ENCODE data around the gene ZMIZ2. TPM values are rescaled to one million over a fixed set of nuclear protein-coding genes. Genes with fewer than 3 reads are reported as not detected.

The ZMIZ2 gene
- total and polyA plus RNA-seq, 2 donors (not counting 1 experiment from before 2014, with no cell fraction given), result 3.9 to 9.1 TPM

DNA sequence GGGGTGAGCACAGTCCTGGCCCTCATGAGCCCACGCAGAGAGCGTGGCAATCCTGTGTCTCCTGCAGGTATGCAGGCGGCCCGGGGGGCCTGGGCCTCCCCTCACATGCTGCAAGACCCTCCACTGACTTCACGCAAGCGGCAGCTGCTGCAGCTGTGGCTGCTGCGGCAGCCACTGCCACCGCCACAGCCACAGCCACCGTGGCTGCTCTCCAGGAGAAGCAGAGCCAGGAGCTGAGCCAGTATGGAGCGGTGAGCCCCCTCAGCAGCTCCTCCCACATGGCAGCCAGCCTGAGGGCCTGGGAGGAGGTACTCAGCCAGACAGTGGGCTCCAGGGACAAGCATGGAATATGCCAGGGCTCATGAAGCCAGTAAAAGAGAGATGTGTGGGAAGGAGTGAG is 8.7 kb downstream of the ZMIZ2 start:
- no peaks in the 10 kb centered on the region for H3K27me3 ChIP-seq (ENCODE audit: control insufficient read depth, insufficient read depth, low read length)
- peak in 1 of 2 donors; percentile 33 for DNase-seq (ENCODE audit: low read depth in 2 of 2)
- H3K27ac ChIP-seq (ENCODE audit: insufficient read depth, low read length), result no peak overlapping the region
- no peak overlapping the region for H3K4me3 ChIP-seq (replicated peaks in 1 of 4; ENCODE audit: control extremely low read depth in 1 of 4, insufficient read depth in 1 of 4, low read depth in 3 of 4, low read length in 4 of 4)
- H3K36me3 ChIP-seq (ENCODE audit: control insufficient read depth, insufficient read depth, low read length), result peaks cover 23% of the 10 kb centered on the region
- no peak overlapping the region for H2AFZ ChIP-seq (ENCODE audit: low read length)
- H3K4me1 ChIP-seq (ENCODE audit: control insufficient read depth, extremely low read depth, insufficient read depth, low read length), result peaks cover 2% of the 10 kb centered on the region
- H3K9ac ChIP-seq (ENCODE audit: insufficient read depth, low read length), result no peak overlapping the region
- H3K4me2 ChIP-seq (ENCODE audit: extremely low read depth, insufficient read depth, low read length), result no peak overlapping the region
- no peaks in the 10 kb centered on the region for H3K9me3 ChIP-seq (ENCODE audit: control insufficient read depth, insufficient read depth, low read depth, low read length)
- peaks cover 21% of the 10 kb centered on the region for H3K79me2 ChIP-seq (ENCODE audit: control insufficient read depth, insufficient read depth, low read length)
- H4K20me1 ChIP-seq (ENCODE audit: control insufficient read depth, extremely low read depth, insufficient read depth, low read length), result no peaks in the 10 kb centered on the region
- no peak for TF ChIP-seq EZH2 (IDR thresholded peaks at IDR 0.05; ENCODE audit: low read length, missing control alignments)
- TF ChIP-seq, protein P1, sequence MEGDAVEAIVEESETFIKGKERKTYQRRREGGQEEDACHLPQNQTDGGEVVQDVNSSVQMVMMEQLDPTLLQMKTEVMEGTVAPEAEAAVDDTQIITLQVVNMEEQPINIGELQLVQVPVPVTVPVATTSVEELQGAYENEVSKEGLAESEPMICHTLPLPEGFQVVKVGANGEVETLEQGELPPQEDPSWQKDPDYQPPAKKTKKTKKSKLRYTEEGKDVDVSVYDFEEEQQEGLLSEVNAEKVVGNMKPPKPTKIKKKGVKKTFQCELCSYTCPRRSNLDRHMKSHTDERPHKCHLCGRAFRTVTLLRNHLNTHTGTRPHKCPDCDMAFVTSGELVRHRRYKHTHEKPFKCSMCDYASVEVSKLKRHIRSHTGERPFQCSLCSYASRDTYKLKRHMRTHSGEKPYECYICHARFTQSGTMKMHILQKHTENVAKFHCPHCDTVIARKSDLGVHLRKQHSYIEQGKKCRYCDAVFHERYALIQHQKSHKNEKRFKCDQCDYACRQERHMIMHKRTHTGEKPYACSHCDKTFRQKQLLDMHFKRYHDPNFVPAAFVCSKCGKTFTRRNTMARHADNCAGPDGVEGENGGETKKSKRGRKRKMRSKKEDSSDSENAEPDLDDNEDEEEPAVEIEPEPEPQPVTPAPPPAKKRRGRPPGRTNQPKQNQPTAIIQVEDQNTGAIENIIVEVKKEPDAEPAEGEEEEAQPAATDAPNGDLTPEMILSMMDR (conservative IDR thresholded peaks at IDR 0.05 in 1 of 2, IDR thresholded peaks at IDR 0.05 in 1 of 2; ENCODE audit: low read depth in 1 of 2, low read length in 2 of 2), result no peak

- peaks cover 20% of the 10 kb centered on the region for H3K79me2 ChIP-seq (ENCODE audit: control insufficient read depth, insufficient read depth, low read length)
- no peak overlapping the region for H2AFZ ChIP-seq (ENCODE audit: low read length)
- H3K36me3 ChIP-seq (ENCODE audit: control insufficient read depth, insufficient read depth, low read length), result peaks cover 24% of the 10 kb centered on the region
- H3K4me3 ChIP-seq (replicated peaks in 1 of 4; ENCODE audit: control extremely low read depth in 1 of 4, insufficient read depth in 1 of 4, low read depth in 3 of 4, low read length in 4 of 4), result no peak overlapping the region
- H4K20me1 ChIP-seq (ENCODE audit: control insufficient read depth, extremely low read depth, insufficient read depth, low read length), result no peaks in the 10 kb centered on the region
- no peak overlapping the region for H3K9ac ChIP-seq (ENCODE audit: insufficient read depth, low read length)
- no peak overlapping the region for H3K27ac ChIP-seq (ENCODE audit: insufficient read depth, low read length)
- TF ChIP-seq, protein P1 (conservative IDR thresholded peaks at IDR 0.05 in 1 of 2, IDR thresholded peaks at IDR 0.05 in 1 of 2; ENCODE audit: low read depth in 1 of 2, low read length in 2 of 2), result no peak
- no peak for TF ChIP-seq EZH2 (IDR thresholded peaks at IDR 0.05; ENCODE audit: low read length, missing control alignments)
- no peaks in the 10 kb centered on the region for H3K27me3 ChIP-seq (ENCODE audit: control insufficient read depth, insufficient read depth, low read length)
- H3K4me1 ChIP-seq (ENCODE audit: control insufficient read depth, extremely low read depth, insufficient read depth, low read length), result peaks cover 2% of the 10 kb centered on the region
- H3K9me3 ChIP-seq (ENCODE audit: control insufficient read depth, insufficient read depth, low read depth, low read length), result no peaks in the 10 kb centered on the region
- H3K4me2 ChIP-seq (ENCODE audit: extremely low read depth, insufficient read depth, low read length), result no peak overlapping the region
- DNase-seq (ENCODE audit: low read depth in 2 of 2), result no peak
Measured at GRCh38 chr7:44757739-44758138, 9.1 kb downstream of the ZMIZ2 start.

- TF ChIP-seq, protein P1 (conservative IDR thresholded peaks at IDR 0.05 in 1 of 2, IDR thresholded peaks at IDR 0.05 in 1 of 2; ENCODE audit: low read depth in 1 of 2, low read length in 2 of 2), result no peak
- TF ChIP-seq EZH2 (IDR thresholded peaks at IDR 0.05; ENCODE audit: low read length, missing control alignments), result no peak
- H3K79me2 ChIP-seq (ENCODE audit: control insufficient read depth, insufficient read depth, low read length), result peaks cover 15% of the 10 kb centered on the region
Measured at GRCh38 chr7:44759246-44759645, 10.6 kb downstream of the ZMIZ2 start.

More at GRCh38 chr7:44759246-44759645, 10.6 kb downstream of the ZMIZ2 start:
- Histone ChIP-seq H3K4me2 (ENCODE audit: extremely low read depth, insufficient read depth, low read length) (no peak overlapping the region), H3K9ac (ENCODE audit: insufficient read depth, low read length) (no peak overlapping the region), H3K9me3 (ENCODE audit: control insufficient read depth, insufficient read depth, low read depth, low read length) (no peaks in the 10 kb centered on the region), H2AFZ (ENCODE audit: low read length) (no peak overlapping the region), H3K27ac (ENCODE audit: insufficient read depth, low read length) (no peak overlapping the region), H3K4me3 (replicated peaks in 1 of 4; ENCODE audit: control extremely low read depth in 1 of 4, insufficient read depth in 1 of 4, low read depth in 3 of 4, low read length in 4 of 4) (no peak overlapping the region), H4K20me1 (ENCODE audit: control insufficient read depth, extremely low read depth, insufficient read depth, low read length) (no peaks in the 10 kb centered on the region), H3K27me3 (ENCODE audit: control insufficient read depth, insufficient read depth, low read length) (no peaks in the 10 kb centered on the region), H3K4me1 (ENCODE audit: control insufficient read depth, extremely low read depth, insufficient read depth, low read length) (peaks cover 2% of the 10 kb centered on the region), H3K36me3 (ENCODE audit: control insufficient read depth, insufficient read depth, low read length) (peaks cover 30% of the 10 kb centered on the region)
- no peak for DNase-seq (ENCODE audit: low read depth in 2 of 2)
